Mesothelial cell of epicardium (in vitro differentiated cells): ENCODE results near the gene LDHB. TPM values are rescaled to one million over a fixed set of nuclear protein-coding genes. Genes with fewer than 3 reads are reported as not detected.
"Not testable (repeated sequence)": the region's sequence is repeated elsewhere in the genome, so short reads cannot be mapped to it uniquely, and the experiment has no call there.

Experiments
- DNase-seq, 2 experiments: peaks; one replicate each; pipeline ENCODE4 v3.0.0; 2021; ENCODE audit warnings: low spot score in 2 of 2; ENCODE audit not compliant: unreplicated experiment in 2 of 2
- H3K27ac Mint-ChIP-seq: 2 replicates; pipeline ENCODE4 v1.8.0; 2021; ENCODE audit warnings: mixed read lengths
- H3K27me3 Mint-ChIP-seq: 2 replicates; pipeline ENCODE4 v1.8.0; 2021; ENCODE audit warnings: low read depth, mixed read lengths
- H3K36me3 Mint-ChIP-seq: 2 replicates; pipeline ENCODE4 v1.8.0; 2021; ENCODE audit warnings: mixed read lengths
- H3K4me1 Mint-ChIP-seq: 2 replicates; pipeline ENCODE4 v1.8.0; 2021; ENCODE audit warnings: mixed read lengths
- H3K4me3 Mint-ChIP-seq: 2 replicates; pipeline ENCODE4 v1.8.0; 2021; ENCODE audit warnings: mild to moderate bottlenecking, moderate library complexity, mixed read lengths
- H3K9me3 Mint-ChIP-seq: 2 replicates; pipeline ENCODE4 v1.8.0; 2021; ENCODE audit warnings: mixed read lengths
- CTCF ChIP-seq: fragments of 200-600 bp; sonication (generic); IDR thresholded peaks from one replicate; pipeline ENCODE4 v1.5.0; 2021; ENCODE audit warnings: antibody characterized with exemption; ENCODE audit not compliant: unreplicated experiment
- total RNA-seq: library from RNA; stranded (reverse); gene quantifications from 3 replicates; pipeline ENCODE4 v1.2.1, GENCODE V29; 2021

Gene LDHB
- total RNA-seq, 1 donor from 2014 or later, result 508 TPM

GRCh38 chr12:21678959-21679358 lies 21.3 kb upstream of the LDHB start:
- DNase-seq, result no peak
- Mint-ChIP-seq H3K27ac (no peak overlapping the region), H3K9me3 (no peaks in the 10 kb centered on the region), H3K4me1 (no peaks in the 10 kb centered on the region), H3K36me3 (no peaks in the 10 kb centered on the region), H3K27me3 (peaks cover 73% of the 10 kb centered on the region), H3K4me3 (no peak overlapping the region)
- no peak for TF ChIP-seq CTCF

- Mint-ChIP-seq H3K27ac (no peak overlapping the region), H3K27me3 (peaks cover 63% of the 10 kb centered on the region), H3K4me1 (no peaks in the 10 kb centered on the region), H3K4me3 (no peak overlapping the region), H3K9me3 (no peaks in the 10 kb centered on the region), H3K36me3 (no peaks in the 10 kb centered on the region)
- no peak for TF ChIP-seq CTCF
- DNase-seq, result no peak
Measured at GRCh38 chr12:21677622-21678277, 20.1 kb upstream of the LDHB start.

GRCh38 chr12:21677204-21677603 lies 19.6 kb upstream of the LDHB start:
- no peak for DNase-seq
- H3K4me1 Mint-ChIP-seq, result peaks cover 1% of the 10 kb centered on the region
- TF ChIP-seq CTCF, result no peak
- H3K4me3 Mint-ChIP-seq, result no peak overlapping the region
- H3K27ac Mint-ChIP-seq, result no peak overlapping the region
- peaks cover 58% of the 10 kb centered on the region for H3K27me3 Mint-ChIP-seq
- H3K9me3 Mint-ChIP-seq, result no peaks in the 10 kb centered on the region
- H3K36me3 Mint-ChIP-seq, result no peaks in the 10 kb centered on the region

- no peak for DNase-seq
- TF ChIP-seq CTCF, result no peak
- no peaks in the 10 kb centered on the region for H3K36me3 Mint-ChIP-seq
- H3K4me3 Mint-ChIP-seq, result no peak overlapping the region
- no peaks in the 10 kb centered on the region for H3K9me3 Mint-ChIP-seq
- H3K27ac Mint-ChIP-seq, result no peak overlapping the region
- H3K4me1 Mint-ChIP-seq, result peaks cover 5% of the 10 kb centered on the region
- peaks cover 58% of the 10 kb centered on the region for H3K27me3 Mint-ChIP-seq
Measured at GRCh38 chr12:21676776-21677175, 19.1 kb upstream of the LDHB start.

GRCh38 chr12:21675641-21676040 lies 18.0 kb upstream of the LDHB start:
- Mint-ChIP-seq H3K27me3 (peaks cover 59% of the 10 kb centered on the region), H3K4me3 (no peak overlapping the region), H3K4me1 (peaks cover 8% of the 10 kb centered on the region), H3K9me3 (no peaks in the 10 kb centered on the region), H3K36me3 (no peaks in the 10 kb centered on the region), H3K27ac (no peak overlapping the region)
- no peak for DNase-seq
- TF ChIP-seq CTCF, result no peak

- Mint-ChIP-seq H3K36me3 (no peaks in the 10 kb centered on the region), H3K27me3 (peaks cover 64% of the 10 kb centered on the region), H3K27ac (no peak overlapping the region), H3K9me3 (no peaks in the 10 kb centered on the region), H3K4me1 (peaks cover 8% of the 10 kb centered on the region), H3K4me3 (no peak overlapping the region)
- DNase-seq, result no peak
- TF ChIP-seq CTCF, result no peak
Measured at GRCh38 chr12:21675096-21675495, 17.5 kb upstream of the LDHB start.

GRCh38 chr12:21673830-21674552 lies 16.3 kb upstream of the LDHB start:
- H3K4me1 Mint-ChIP-seq, H3K4me3 Mint-ChIP-seq, H3K36me3 Mint-ChIP-seq, H3K27ac Mint-ChIP-seq, DNase-seq, H3K9me3 Mint-ChIP-seq: not testable (repeated sequence)
- peaks cover 70% of the 10 kb centered on the region for H3K27me3 Mint-ChIP-seq
